ENCODE results near the gene ABTB2.
A peak's percentile ranks its signal among the peaks of the same experiment; 100 is the strongest.

The ABTB2 gene

DNA sequence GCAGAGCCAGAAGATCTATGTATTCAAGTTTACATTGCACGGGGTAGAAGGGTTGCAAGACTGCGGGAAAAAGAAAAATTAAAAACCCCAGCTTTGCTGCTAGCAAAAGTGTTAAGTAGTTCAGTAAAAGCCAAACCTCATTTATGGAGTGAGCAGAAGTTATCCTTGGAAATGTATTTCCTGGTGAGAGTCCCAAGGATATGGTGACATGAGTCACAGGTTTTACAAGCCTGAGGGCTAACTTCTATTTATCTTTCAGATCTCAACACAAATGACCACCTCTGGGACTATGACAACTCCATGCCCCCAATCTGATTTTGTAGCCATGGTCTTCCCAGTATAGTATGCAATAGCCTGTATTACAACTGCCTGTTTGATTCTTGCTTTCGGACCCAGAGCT is 26.1 kb downstream of the ABTB2 start:
- TF ChIP-seq FOXP2 (optimal IDR thresholded peaks at IDR 0.05; ENCODE audit: borderline replicate concordance, extremely low read depth, extremely low read length, insufficient read depth) (no peak), POLR2AphosphoS5 (IDR thresholded peaks at IDR 0.05; ENCODE audit: low read depth, low read length) (no peak), TAF1 (IDR thresholded peaks at IDR 0.05; ENCODE audit: borderline replicate concordance, insufficient read depth, low read length) (no peak), SIN3A (IDR thresholded peaks at IDR 0.05; ENCODE audit: borderline replicate concordance, insufficient read depth, low read length) (no peak)
- TF ChIP-seq, protein P1, sequence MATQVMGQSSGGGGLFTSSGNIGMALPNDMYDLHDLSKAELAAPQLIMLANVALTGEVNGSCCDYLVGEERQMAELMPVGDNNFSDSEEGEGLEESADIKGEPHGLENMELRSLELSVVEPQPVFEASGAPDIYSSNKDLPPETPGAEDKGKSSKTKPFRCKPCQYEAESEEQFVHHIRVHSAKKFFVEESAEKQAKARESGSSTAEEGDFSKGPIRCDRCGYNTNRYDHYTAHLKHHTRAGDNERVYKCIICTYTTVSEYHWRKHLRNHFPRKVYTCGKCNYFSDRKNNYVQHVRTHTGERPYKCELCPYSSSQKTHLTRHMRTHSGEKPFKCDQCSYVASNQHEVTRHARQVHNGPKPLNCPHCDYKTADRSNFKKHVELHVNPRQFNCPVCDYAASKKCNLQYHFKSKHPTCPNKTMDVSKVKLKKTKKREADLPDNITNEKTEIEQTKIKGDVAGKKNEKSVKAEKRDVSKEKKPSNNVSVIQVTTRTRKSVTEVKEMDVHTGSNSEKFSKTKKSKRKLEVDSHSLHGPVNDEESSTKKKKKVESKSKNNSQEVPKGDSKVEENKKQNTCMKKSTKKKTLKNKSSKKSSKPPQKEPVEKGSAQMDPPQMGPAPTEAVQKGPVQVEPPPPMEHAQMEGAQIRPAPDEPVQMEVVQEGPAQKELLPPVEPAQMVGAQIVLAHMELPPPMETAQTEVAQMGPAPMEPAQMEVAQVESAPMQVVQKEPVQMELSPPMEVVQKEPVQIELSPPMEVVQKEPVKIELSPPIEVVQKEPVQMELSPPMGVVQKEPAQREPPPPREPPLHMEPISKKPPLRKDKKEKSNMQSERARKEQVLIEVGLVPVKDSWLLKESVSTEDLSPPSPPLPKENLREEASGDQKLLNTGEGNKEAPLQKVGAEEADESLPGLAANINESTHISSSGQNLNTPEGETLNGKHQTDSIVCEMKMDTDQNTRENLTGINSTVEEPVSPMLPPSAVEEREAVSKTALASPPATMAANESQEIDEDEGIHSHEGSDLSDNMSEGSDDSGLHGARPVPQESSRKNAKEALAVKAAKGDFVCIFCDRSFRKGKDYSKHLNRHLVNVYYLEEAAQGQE (IDR thresholded peaks at IDR 0.05; ENCODE audit: insufficient read depth in 1 of 2, low read depth in 2 of 2, low read length in 2 of 2): no peak

GRCh38 chr11:34331329-34331728 is 26.5 kb downstream of the ABTB2 start:
- TF ChIP-seq FOXP2 (optimal IDR thresholded peaks at IDR 0.05; ENCODE audit: borderline replicate concordance, extremely low read depth, extremely low read length, insufficient read depth) (no peak), SIN3A (IDR thresholded peaks at IDR 0.05; ENCODE audit: borderline replicate concordance, insufficient read depth, low read length) (peak; percentile 81; the same call in 1 of the 2 replicates)

GRCh38 chr11:34330653-34331052 is 27.2 kb downstream of the ABTB2 start:
- TF ChIP-seq POLR2AphosphoS5 (IDR thresholded peaks at IDR 0.05; ENCODE audit: low read depth, low read length) (no peak), FOXP2 (optimal IDR thresholded peaks at IDR 0.05; ENCODE audit: borderline replicate concordance, extremely low read depth, extremely low read length, insufficient read depth) (no peak), SIN3A (IDR thresholded peaks at IDR 0.05; ENCODE audit: borderline replicate concordance, insufficient read depth, low read length) (no peak), TAF1 (IDR thresholded peaks at IDR 0.05; ENCODE audit: borderline replicate concordance, insufficient read depth, low read length) (no peak)
- TF ChIP-seq, protein P1 (IDR thresholded peaks at IDR 0.05; ENCODE audit: insufficient read depth in 1 of 2, low read depth in 2 of 2, low read length in 2 of 2): no peak

DNA sequence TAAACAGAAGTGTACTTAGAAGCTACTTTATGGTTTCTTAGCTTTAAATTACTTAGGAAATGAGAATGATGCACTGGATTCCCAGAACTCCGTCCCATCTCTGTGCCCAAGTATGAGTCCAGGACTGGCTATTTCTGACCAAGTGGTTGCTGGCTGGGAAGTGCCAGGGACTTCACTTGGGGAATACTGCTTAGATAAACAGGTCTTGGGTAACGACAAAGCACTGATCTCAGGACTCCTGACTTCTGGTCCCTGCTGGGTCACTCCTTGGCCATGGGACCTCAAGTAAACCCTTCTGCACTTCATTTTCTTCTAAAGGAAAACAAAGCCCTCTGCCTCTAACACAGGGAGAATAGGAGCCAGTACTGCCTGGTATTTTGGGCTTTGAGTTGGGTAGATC is 27.9 kb downstream of the ABTB2 start:
- TF ChIP-seq FOXP2 (optimal IDR thresholded peaks at IDR 0.05; ENCODE audit: borderline replicate concordance, extremely low read depth, extremely low read length, insufficient read depth) (no peak), SIN3A (IDR thresholded peaks at IDR 0.05; ENCODE audit: borderline replicate concordance, insufficient read depth, low read length) (no peak)

- no peak for TF ChIP-seq TAF1 (IDR thresholded peaks at IDR 0.05; ENCODE audit: borderline replicate concordance, insufficient read depth, low read length)
- TF ChIP-seq POLR2AphosphoS5 (IDR thresholded peaks at IDR 0.05; ENCODE audit: low read depth, low read length): no peak
- no peak for TF ChIP-seq FOXP2 (optimal IDR thresholded peaks at IDR 0.05; ENCODE audit: borderline replicate concordance, extremely low read depth, extremely low read length, insufficient read depth)
- TF ChIP-seq SIN3A (IDR thresholded peaks at IDR 0.05; ENCODE audit: borderline replicate concordance, insufficient read depth, low read length): no peak
- TF ChIP-seq, protein P1 (IDR thresholded peaks at IDR 0.05; ENCODE audit: insufficient read depth in 1 of 2, low read depth in 2 of 2, low read length in 2 of 2): no peak
These were observed 29.2 kb downstream of the ABTB2 start for GRCh38 chr11:34328632-34328910.

DNA sequence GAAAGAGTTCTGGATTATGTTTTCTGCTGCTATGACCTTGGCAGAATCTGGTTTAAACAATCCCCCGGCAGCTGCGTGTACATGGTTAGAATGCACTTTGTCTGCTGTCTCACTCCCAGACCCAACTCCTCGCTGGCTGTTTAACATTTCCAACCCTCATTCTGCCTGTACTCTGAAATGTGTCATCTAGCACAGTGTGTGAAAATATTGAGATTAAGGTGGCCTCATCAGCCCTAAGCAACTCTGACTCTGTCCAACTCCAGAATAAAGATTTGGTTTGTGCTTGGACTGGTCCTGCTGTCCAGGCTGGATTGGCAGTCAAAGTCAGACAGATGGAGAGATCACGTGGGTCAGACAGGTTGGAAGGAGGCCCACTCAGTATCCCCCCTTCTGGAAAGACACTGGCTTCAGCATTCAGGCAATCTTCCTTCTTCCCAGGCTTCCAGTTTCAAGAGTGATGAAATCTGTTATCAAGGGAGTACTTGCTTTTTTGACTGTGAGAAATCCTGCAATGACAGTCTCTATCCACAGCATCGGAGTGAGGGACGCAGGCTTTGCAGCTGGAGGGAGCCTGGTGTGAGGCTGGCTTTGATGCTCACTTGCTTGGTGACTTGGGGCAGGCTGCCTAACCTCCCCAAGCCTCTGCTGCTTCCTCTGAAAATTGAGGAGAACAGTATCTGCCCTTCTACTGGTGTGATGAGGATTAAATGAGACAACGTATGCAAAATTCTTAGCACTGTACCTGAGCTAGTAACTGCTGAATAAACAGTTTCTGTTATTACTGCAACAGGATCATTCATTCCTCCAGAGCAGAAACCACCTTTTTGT is 29.8 kb downstream of the ABTB2 start:
- TF ChIP-seq FOXP2 (optimal IDR thresholded peaks at IDR 0.05; ENCODE audit: borderline replicate concordance, extremely low read depth, extremely low read length, insufficient read depth): no peak
- no peak for TF ChIP-seq TAF1 (IDR thresholded peaks at IDR 0.05; ENCODE audit: borderline replicate concordance, insufficient read depth, low read length)
- TF ChIP-seq, protein P1 (IDR thresholded peaks at IDR 0.05; ENCODE audit: insufficient read depth in 1 of 2, low read depth in 2 of 2, low read length in 2 of 2): no peak
- TF ChIP-seq POLR2AphosphoS5 (IDR thresholded peaks at IDR 0.05; ENCODE audit: low read depth, low read length): no peak
- no peak for TF ChIP-seq SIN3A (IDR thresholded peaks at IDR 0.05; ENCODE audit: borderline replicate concordance, insufficient read depth, low read length)

All from PFSK-1 (cell line).